Mesenchymal stem cell (in vitro differentiated cells and primary cell): ENCODE results near the gene TCF4.

Source experiments
- DNase-seq: peaks from one replicate; pipeline ENCODE4 v3.0.0-alpha.2; 2013
- H2AFZ ChIP-seq: one replicate; pipeline ENCODE4 v1.6.1; 2013; ENCODE audit warnings: low read depth, mild to moderate bottlenecking, control low read depth, inconsistent platforms, low read length, moderate library complexity
- H2AK5ac ChIP-seq: 2 replicates; pipeline ENCODE4 v1.6.1; 2013; ENCODE audit warnings: low read length, moderate library complexity, mild to moderate bottlenecking, inconsistent platforms; ENCODE audit not compliant: severe bottlenecking
- H2BK120ac ChIP-seq: one replicate; pipeline ENCODE4 v1.6.1; 2013; ENCODE audit warnings: low read depth, mild to moderate bottlenecking, inconsistent platforms, low read length, moderate library complexity
- H2BK12ac ChIP-seq, 2 experiments: one replicate each; pipeline ENCODE4 v1.6.1; 2013; ENCODE audit warnings: inconsistent platforms in 2 of 2, low read length in 2 of 2, mild to moderate bottlenecking in 2 of 2, moderate library complexity in 2 of 2, control low read depth in 1 of 2
- H2BK15ac ChIP-seq: one replicate; pipeline ENCODE4 v1.6.1; 2013; ENCODE audit warnings: mild to moderate bottlenecking, low read depth, inconsistent platforms; ENCODE audit not compliant: poor library complexity, severe bottlenecking
- H2BK5ac ChIP-seq: 2 replicates; pipeline ENCODE4 v1.6.1; 2013; ENCODE audit warnings: low read depth, mild to moderate bottlenecking, low read length, control low read depth, inconsistent platforms; ENCODE audit not compliant: poor library complexity, severe bottlenecking
- H3K14ac ChIP-seq, 2 experiments: one replicate each; pipeline ENCODE4 v1.6.1; 2013; ENCODE audit warnings: inconsistent platforms in 2 of 2, low read length in 2 of 2, control low read depth in 1 of 2, mild to moderate bottlenecking in 1 of 2, moderate library complexity in 1 of 2
- H3K18ac ChIP-seq, 2 experiments: one replicate each; pipeline ENCODE4 v1.6.1; 2013; ENCODE audit warnings: inconsistent platforms in 2 of 2, low read length in 2 of 2, control low read depth in 1 of 2, low read depth in 1 of 2, mild to moderate bottlenecking in 1 of 2
- H3K23ac ChIP-seq, 2 experiments: one replicate each; pipeline ENCODE4 v1.6.1; 2013; ENCODE audit warnings: inconsistent platforms in 2 of 2, low read length in 2 of 2, mild to moderate bottlenecking in 2 of 2, moderate library complexity in 2 of 2, control low read depth in 1 of 2
- H3K27ac ChIP-seq: 2 replicates; pipeline ENCODE4 v1.5.1; 2013; ENCODE audit warnings: mild to moderate bottlenecking, moderate library complexity, low read length, control low read depth, inconsistent platforms; ENCODE audit not compliant: poor library complexity, severe bottlenecking
- H3K27me3 ChIP-seq, 2 experiments: 2 replicates each; pipeline versions ENCODE4 v1.6.1 to v1.7.0; 2013; ENCODE audit warnings: low read length in 2 of 2, mild to moderate bottlenecking in 2 of 2, moderate library complexity in 2 of 2, control low read depth in 1 of 2, inconsistent platforms in 1 of 2; ENCODE audit not compliant: control insufficient read depth in 1 of 2, insufficient read depth in 1 of 2
- H3K36me3 ChIP-seq, 2 experiments: 2 replicates each; pipeline versions ENCODE4 v1.6.1 to v1.7.0; 2013; ENCODE audit warnings: low read length in 2 of 2, control low read depth in 1 of 2, inconsistent platforms in 1 of 2, low read depth in 1 of 2, mild to moderate bottlenecking in 1 of 2; ENCODE audit not compliant: insufficient read depth in 2 of 2, control insufficient read depth in 1 of 2
- H3K4ac ChIP-seq, 2 experiments: one replicate each; pipeline ENCODE4 v1.6.1; 2013; ENCODE audit warnings: inconsistent platforms in 2 of 2, low read length in 2 of 2, mild to moderate bottlenecking in 2 of 2, moderate library complexity in 2 of 2, control low read depth in 1 of 2, low read depth in 1 of 2
- H3K4me1 ChIP-seq: 2 replicates; pipeline ENCODE4 v1.6.1; 2013; ENCODE audit warnings: low read depth, low read length, control low read depth; ENCODE audit not compliant: control insufficient read depth, insufficient read depth
- H3K4me2 ChIP-seq: 2 replicates; pipeline ENCODE4 v1.6.1; 2013; ENCODE audit warnings: low read length, mild to moderate bottlenecking, inconsistent platforms; ENCODE audit not compliant: poor library complexity, severe bottlenecking
- H3K4me3 ChIP-seq, 2 experiments: 2 replicates each; pipeline versions ENCODE4 v1.5.1 to v1.7.0; 2013; ENCODE audit warnings: low read length in 2 of 2, mild to moderate bottlenecking in 2 of 2, control low read depth in 1 of 2, low read depth in 1 of 2; ENCODE audit not compliant: insufficient read depth in 1 of 2
- H3K79me1 ChIP-seq: replicated peaks from 2 replicates; pipeline ENCODE4 v1.6.1; 2013; ENCODE audit warnings: mild to moderate bottlenecking, control low read depth, low read length, inconsistent platforms; ENCODE audit not compliant: poor library complexity, severe bottlenecking
- H3K9ac ChIP-seq: 2 replicates; pipeline ENCODE4 v1.7.0; 2013; ENCODE audit warnings: mild to moderate bottlenecking, low read length, moderate library complexity
- H3K9me3 ChIP-seq: 2 replicates; pipeline ENCODE4 v1.7.0; 2013; ENCODE audit warnings: mild to moderate bottlenecking, low read length; ENCODE audit not compliant: control insufficient read depth
- H4K8ac ChIP-seq: one replicate; pipeline ENCODE4 v1.6.1; 2013; ENCODE audit warnings: inconsistent platforms, mild to moderate bottlenecking, low read length, moderate library complexity
- H4K91ac ChIP-seq: one replicate; pipeline ENCODE4 v1.6.1; 2013; ENCODE audit warnings: mild to moderate bottlenecking, low read length, inconsistent platforms
- WGBS: methylation state at CpG from one replicate; pipeline ENCODE4 v1.1.7; 2013; ENCODE audit warnings: mixed read lengths; 5-methylcytosine and 5-hydroxymethylcytosine counted together

The TCF4 gene

DNA sequence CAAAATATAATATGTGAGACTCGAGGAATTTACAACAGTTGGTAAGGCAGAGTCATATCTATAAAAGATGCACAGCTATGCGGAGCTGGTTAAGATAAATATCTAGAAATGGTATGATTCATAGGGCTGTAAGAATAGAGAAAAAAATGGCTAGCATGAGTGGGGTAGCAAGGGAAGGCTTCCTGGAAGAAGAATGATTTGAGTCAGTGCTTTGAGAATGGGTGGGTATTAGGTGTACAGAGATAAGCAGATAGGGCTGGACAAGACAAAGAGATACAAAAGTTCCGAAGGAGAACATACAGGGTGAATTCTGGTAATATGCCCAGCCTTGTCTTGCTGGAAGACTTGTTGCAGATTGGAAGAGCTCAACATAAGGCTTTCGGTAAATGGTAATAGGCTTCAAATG is 337.2 kb downstream of the TCF4 start:
- WGBS = 82% methylated on average over 4 of the region's 4 CpGs
- no peak for DNase-seq

DNA sequence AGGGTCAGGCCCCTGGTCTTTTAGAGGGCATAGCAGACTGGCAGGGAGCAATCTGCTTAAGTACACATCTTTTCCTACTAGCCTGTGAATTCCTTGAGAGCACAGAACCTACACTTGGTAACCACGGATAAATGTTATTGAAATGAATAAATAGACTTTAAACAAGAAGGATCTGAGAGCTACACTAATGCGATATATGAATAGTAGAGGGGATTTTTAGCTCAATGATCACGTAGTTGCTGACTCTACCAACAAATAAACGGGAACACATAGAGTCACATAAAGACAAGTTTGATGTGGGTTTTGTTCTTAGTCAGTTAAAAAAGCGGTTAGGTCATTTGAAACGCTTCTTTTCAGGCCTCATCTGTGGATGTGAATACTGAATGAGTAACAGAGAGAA is 338.4 kb downstream of the TCF4 start:
- over 99% methylated on average over 4 of the region's 6 CpGs for WGBS
- Histone ChIP-seq H3K23ac (no peak overlapping the region), H3K4me1 (peaks cover 2% of the 10 kb centered on the region), H3K14ac (no peak overlapping the region), H2BK120ac (no peak overlapping the region), H3K4ac (no peak overlapping the region), H3K4me3 (no peak overlapping the region), H2BK12ac (no peak overlapping the region), H3K79me1 (no peaks in the 10 kb centered on the region), H3K18ac (no peak overlapping the region), H3K4me2 (no peak overlapping the region), H4K8ac (no peak overlapping the region), H4K91ac (no peak overlapping the region), H3K27me3 (no peaks in the 10 kb centered on the region), H2BK5ac (no peak overlapping the region), H3K36me3 (peaks cover 0 to 50% of the 10 kb centered on the region in 2 experiments), H2AK5ac (no peak overlapping the region), H3K27ac (no peak overlapping the region), H3K9me3 (peaks cover 6% of the 10 kb centered on the region), H2AFZ (no peak overlapping the region), H3K9ac (no peak overlapping the region), H2BK15ac (no peak overlapping the region)
- DNase-seq = no peak

More for the DNA sequence above, 337.2 kb downstream of the TCF4 start:
- Histone ChIP-seq H3K4me2 (no peak overlapping the region), H3K9me3 (peaks cover 7% of the 10 kb centered on the region), H2BK15ac (no peak overlapping the region), H3K14ac (no peak overlapping the region), H3K27ac (no peak overlapping the region), H3K23ac (no peak overlapping the region), H2BK5ac (no peak overlapping the region), H3K18ac (no peak overlapping the region), H3K27me3 (no peaks in the 10 kb centered on the region), H3K4me1 (no peaks in the 10 kb centered on the region), H2BK12ac (no peak overlapping the region), H2AK5ac (no peak overlapping the region), H3K36me3 (peaks cover 0 to 62% of the 10 kb centered on the region in 2 experiments), H3K4me3 (peak overlapping the region in 1 of 2 experiments; percentile 57), H3K4ac (no peak overlapping the region), H2BK120ac (no peak overlapping the region), H2AFZ (no peak overlapping the region), H4K8ac (no peak overlapping the region), H3K9ac (peak overlapping the region; percentile 80), H4K91ac (no peak overlapping the region), H3K79me1 (no peaks in the 10 kb centered on the region)

DNA sequence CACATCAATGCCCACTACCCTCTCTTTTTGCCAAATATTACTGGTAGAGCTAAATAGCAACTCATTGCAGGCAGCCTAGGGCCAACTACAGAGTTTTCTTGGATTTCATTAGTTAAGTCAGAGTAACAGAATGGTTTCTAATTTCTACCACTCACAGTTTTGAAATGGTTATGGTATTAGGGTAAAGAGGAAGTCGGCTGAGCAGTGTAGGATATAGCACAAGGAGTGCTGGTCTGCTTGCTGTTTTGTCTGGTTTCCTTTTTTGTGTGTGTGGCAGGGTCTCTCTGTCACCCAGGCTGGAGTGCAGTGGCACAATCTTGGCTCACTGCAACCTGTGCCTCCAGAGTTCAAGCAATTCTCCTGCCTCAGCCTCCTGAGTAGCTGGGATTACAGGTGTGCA is 339.5 kb downstream of the TCF4 start:
- Histone ChIP-seq H3K27ac (no peak overlapping the region), H3K18ac (no peak overlapping the region), H2BK5ac (no peak overlapping the region), H2AFZ (no peak overlapping the region), H3K4me3 (no peak overlapping the region), H3K27me3 (no peaks in the 10 kb centered on the region), H3K4me2 (no peak overlapping the region), H3K9ac (no peak overlapping the region), H3K36me3 (peaks cover 0 to 39% of the 10 kb centered on the region in 2 experiments), H4K91ac (no peak overlapping the region), H2AK5ac (no peak overlapping the region), H3K4ac (no peak overlapping the region), H2BK12ac (no peak overlapping the region), H4K8ac (no peak overlapping the region), H3K9me3 (no peaks in the 10 kb centered on the region), H2BK120ac (no peak overlapping the region), H3K79me1 (no peaks in the 10 kb centered on the region), H3K4me1 (peaks cover 2% of the 10 kb centered on the region), H3K14ac (no peak overlapping the region), H3K23ac (no peak overlapping the region), H2BK15ac (no peak overlapping the region)
- 88% methylated on average over 1 of the region's 1 CpG for WGBS
- no peak for DNase-seq

- H2AFZ ChIP-seq = no peak overlapping the region
- no peaks in the 10 kb centered on the region for H3K27me3 ChIP-seq
- H3K27ac ChIP-seq = no peak overlapping the region
- H4K8ac ChIP-seq = no peak overlapping the region
- no peak overlapping the region for H3K9ac ChIP-seq
- no peaks in the 10 kb centered on the region for H3K79me1 ChIP-seq
- no peak overlapping the region for H3K18ac ChIP-seq
- no peak overlapping the region for H3K4me2 ChIP-seq
- H3K4me3 ChIP-seq = no peak overlapping the region
- no peak overlapping the region for H2BK12ac ChIP-seq
- no peak overlapping the region for H3K23ac ChIP-seq
- H3K14ac ChIP-seq = no peak overlapping the region
- H3K36me3 ChIP-seq = peaks cover 0 to 39% of the 10 kb centered on the region in 2 experiments
- no peak for DNase-seq
- no peak overlapping the region for H2BK120ac ChIP-seq
- no peak overlapping the region for H2BK15ac ChIP-seq
- H2BK5ac ChIP-seq = no peak overlapping the region
- H3K4me1 ChIP-seq = peaks cover 2% of the 10 kb centered on the region
- H3K9me3 ChIP-seq = no peaks in the 10 kb centered on the region
- 88% methylated on average over 5 of the region's 5 CpGs for WGBS
- no peak overlapping the region for H2AK5ac ChIP-seq
- H4K91ac ChIP-seq = no peak overlapping the region
- H3K4ac ChIP-seq = no peak overlapping the region
Observed at GRCh38 chr18:55247032-55247431, 341.0 kb downstream of the TCF4 start.
